Measurements from ENCODE around the gene IFT122. TPM values are rescaled to one million over a fixed set of nuclear protein-coding genes. Genes with fewer than 3 reads are reported as not detected.
"Not testable (repeated sequence)": the region's sequence is repeated elsewhere in the genome, so short reads cannot be mapped to it uniquely, and the experiment has no call there.

IFT122 gene
- total RNA-seq, 4 donors from 2014 or later: 9.5 to 47.6 (median 24.5) TPM

DNA sequence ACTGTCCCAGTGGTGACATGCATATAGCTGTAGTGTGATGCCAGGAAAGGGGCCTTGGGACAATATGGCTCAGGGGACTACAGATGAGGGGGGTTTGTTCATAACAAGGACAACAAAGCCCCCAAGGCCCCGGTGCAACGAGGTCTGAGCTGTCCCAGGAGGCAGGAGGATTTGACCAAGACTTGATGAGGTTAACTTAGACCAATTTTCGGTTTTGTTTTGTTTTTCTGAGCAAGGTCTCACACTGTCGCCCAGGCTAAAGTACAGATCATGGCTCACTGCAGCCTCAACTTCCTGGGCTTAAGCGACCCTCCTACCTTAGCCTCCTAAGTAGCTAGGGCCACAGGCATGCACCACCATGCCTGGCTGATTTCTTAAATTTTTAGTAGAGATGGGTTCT is 35.4 kb upstream of the IFT122 start:
- Histone ChIP-seq H3K4me1 (peaks cover 2% of the 10 kb centered on the region), H3K27me3 (no peaks in the 10 kb centered on the region), H3K27ac (no peak overlapping the region), H3K36me3 (no peaks in the 10 kb centered on the region), H3K9me3 (no peaks in the 10 kb centered on the region), H3K4me3 (no peak overlapping the region)
- WGBS: 85% methylated on average over 5 of the region's 5 CpGs
- no peak for DNase-seq (ENCODE audit: low spot score in 2 of 2)
- TF ChIP-seq POLR2AphosphoS5 (IDR thresholded peaks at IDR 0.05) (no peak), CTCF (IDR thresholded peaks at IDR 0.05) (no peak)

DNA sequence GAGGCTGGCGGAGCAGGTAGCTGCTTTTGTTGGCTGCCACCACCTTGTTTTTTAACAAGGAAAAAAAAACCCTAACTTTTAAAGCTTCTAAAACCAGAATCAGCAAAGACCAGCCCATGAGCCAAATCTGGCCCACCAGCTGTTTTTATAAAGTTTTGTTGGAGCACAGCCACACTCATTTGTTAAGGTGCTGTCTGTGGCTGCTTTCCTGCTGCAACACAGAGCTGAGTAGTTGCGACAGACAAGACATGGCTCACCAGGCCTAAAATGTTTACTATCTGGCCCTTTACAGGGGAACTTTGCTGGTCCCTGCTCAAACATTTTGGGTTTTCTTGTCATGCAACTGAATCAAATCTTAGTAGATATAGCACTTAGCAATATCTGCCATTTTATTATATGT is 30.5 kb upstream of the IFT122 start:
- TF ChIP-seq POLR2A (IDR thresholded peaks at IDR 0.05) (no peak), CTCF (IDR thresholded peaks at IDR 0.05) (no peak), POLR2AphosphoS5 (IDR thresholded peaks at IDR 0.05) (no peak), EP300 (IDR thresholded peaks at IDR 0.05) (no peak)
- Histone ChIP-seq H3K4me3 (no peak overlapping the region), H3K9me3 (no peaks in the 10 kb centered on the region), H3K4me1 (no peaks in the 10 kb centered on the region), H3K27ac (no peak overlapping the region), H3K36me3 (no peaks in the 10 kb centered on the region), H3K27me3 (no peaks in the 10 kb centered on the region)
- WGBS: 97% methylated on average over 2 of the region's 2 CpGs
- DNase-seq (ENCODE audit: low spot score in 2 of 2): no peak

- Histone ChIP-seq H3K27me3 (no peaks in the 10 kb centered on the region), H3K36me3 (no peaks in the 10 kb centered on the region), H3K4me1 (no peaks in the 10 kb centered on the region), H3K9me3 (no peaks in the 10 kb centered on the region), H3K4me3 (no peak overlapping the region), H3K27ac (no peak overlapping the region)
- WGBS: 95% methylated on average over 17 of the region's 17 CpGs
- DNase-seq (ENCODE audit: low spot score in 2 of 2): no peak
- no peak for TF ChIP-seq CTCF (IDR thresholded peaks at IDR 0.05)
- no peak for TF ChIP-seq EP300 (IDR thresholded peaks at IDR 0.05)
- TF ChIP-seq POLR2AphosphoS5 (IDR thresholded peaks at IDR 0.05): no peak
- TF ChIP-seq POLR2A (IDR thresholded peaks at IDR 0.05): no peak
These were observed 29.1 kb upstream of the IFT122 start for GRCh38 chr3:129410971-129411370.

DNA sequence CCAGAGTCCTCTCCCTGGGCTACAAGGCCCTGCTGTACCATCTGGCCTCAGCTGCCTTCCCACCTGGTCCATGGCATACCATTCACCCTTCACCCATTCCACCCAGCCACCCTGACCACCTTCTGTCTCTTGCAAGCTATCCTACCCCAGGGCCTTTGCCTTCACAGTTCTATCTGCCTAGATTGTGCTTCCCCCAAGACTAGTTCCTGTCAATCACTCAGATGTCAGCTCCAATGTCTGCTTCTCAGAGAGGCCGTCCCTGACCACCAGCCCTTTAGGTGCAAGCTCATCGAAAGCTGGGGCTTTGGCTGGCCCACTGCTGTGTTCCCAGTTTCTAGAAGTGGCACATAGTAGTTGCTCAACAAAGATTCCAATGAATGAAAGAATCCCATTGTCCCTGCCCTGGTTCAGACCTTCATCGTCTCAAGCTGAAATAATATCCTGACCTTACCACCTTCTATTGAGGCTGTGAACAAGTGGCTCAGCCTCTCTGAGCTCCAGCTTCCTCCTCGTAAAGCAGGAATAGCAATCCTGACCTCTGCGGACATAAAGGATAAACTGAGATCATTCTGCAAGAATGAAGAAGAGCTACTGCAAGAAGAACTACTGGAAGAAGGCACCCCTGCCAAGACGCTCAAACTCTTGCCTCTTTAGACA is 27.4 kb upstream of the IFT122 start:
- no peak for DNase-seq (ENCODE audit: low spot score in 2 of 2)
- Histone ChIP-seq H3K27me3 (no peaks in the 10 kb centered on the region), H3K4me1 (no peaks in the 10 kb centered on the region), H3K9me3 (no peaks in the 10 kb centered on the region), H3K36me3 (no peaks in the 10 kb centered on the region), H3K4me3 (no peak overlapping the region), H3K27ac (no peak overlapping the region)
- WGBS: 84% methylated on average over 6 of the region's 6 CpGs
- TF ChIP-seq POLR2A (IDR thresholded peaks at IDR 0.05) (no peak), EP300 (IDR thresholded peaks at IDR 0.05) (no peak), CTCF (IDR thresholded peaks at IDR 0.05) (no peak), POLR2AphosphoS5 (IDR thresholded peaks at IDR 0.05) (no peak)

GRCh38 chr3:129413238-129413637 is 26.8 kb upstream of the IFT122 start:
- not testable (repeated sequence) for H3K4me1 ChIP-seq; H3K36me3 ChIP-seq; H3K27me3 ChIP-seq; H3K4me3 ChIP-seq; H3K27ac ChIP-seq; H3K9me3 ChIP-seq; DNase-seq (ENCODE audit: low spot score in 2 of 2)
- 59% methylated on average over 3 of the region's 3 CpGs for WGBS
